Measurements from ENCODE around the gene DUSP5.

DNA sequence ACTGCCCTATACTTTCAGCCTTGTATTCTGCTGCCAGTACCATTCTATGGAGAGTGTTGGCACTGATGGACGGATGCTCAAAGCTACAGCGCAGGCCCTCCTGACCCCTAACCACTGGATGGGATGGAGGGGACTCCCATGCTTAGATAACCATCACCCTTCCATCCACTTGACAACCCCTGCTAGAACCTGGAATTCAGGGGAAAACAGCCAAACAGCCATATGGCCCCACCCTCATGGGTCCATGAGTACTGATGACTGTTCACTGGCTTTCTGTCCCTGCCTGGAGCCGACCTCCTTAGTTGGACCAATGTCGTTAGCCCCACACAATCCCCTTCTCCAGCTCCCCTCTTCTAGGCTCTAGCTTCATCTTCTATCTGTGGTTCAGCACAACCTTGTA lies 16.2 kb downstream of the DUSP5 start:
- no peak for TF ChIP-seq CTCF (IDR thresholded peaks at IDR 0.05)
- TF ChIP-seq ZFX (IDR thresholded peaks at IDR 0.05; ENCODE audit: borderline replicate concordance): no peak

All from 22Rv1 (cell line).